K562 (cell line): ENCODE results near the gene ZSCAN26. TPM values are rescaled to one million over a fixed set of nuclear protein-coding genes. Genes with fewer than 3 reads are reported as not detected.
A peak's percentile ranks its signal among the peaks of the same experiment; 100 is the strongest.

Experiments used
- CREM ChIP-seq: IDR thresholded peaks from 2 replicates; pipeline ENCODE4 v1.6.1; 2014; ENCODE audit warnings: antibody characterized with exemption, low read depth
- MBD2 ChIP-seq: sonication (generic); IDR thresholded peaks from 2 replicates; pipeline ENCODE4 v1.6.1; 2016; ENCODE audit warnings: low read depth, borderline replicate concordance
- MEF2D ChIP-seq: conservative IDR thresholded peaks from 2 replicates; pipeline ENCODE4 v1.6.1; 2016; ENCODE audit warnings: low read depth, missing genetic modification characterization, missing compliant biosample characterization
- NFRKB ChIP-seq: fragments of 450-650 bp; IDR thresholded peaks from 2 replicates; pipeline ENCODE4 v1.6.1; 2016; ENCODE audit warnings: low read depth
- PPARD ChIP-seq: fragments of 250-450 bp; sonication (Bioruptor Pico); IDR thresholded peaks from 2 replicates; pipeline ENCODE4 v1.8.0; 2022; ENCODE audit warnings: inconsistent platforms, mild to moderate bottlenecking, moderate library complexity
- REST ChIP-seq, 2 experiments: fragments of 450-650 bp; formaldehyde crosslinking in 1 of 2; IDR thresholded peaks; 2 replicates each; pipeline versions ENCODE4 v1.4.0 to v1.6.1; 2014 to 2020; ENCODE audit warnings: mild to moderate bottlenecking in 2 of 2, borderline replicate concordance in 1 of 2, low read depth in 1 of 2
- SRSF1 ChIP-seq: fragments of 200-400 bp; formaldehyde crosslinking; IDR thresholded peaks from 2 replicates; pipeline ENCODE4 v1.6.1; 2017; ENCODE audit warnings: mild to moderate bottlenecking, low read depth, low read length, moderate library complexity
- THRAP3 ChIP-seq: fragments of 450-650 bp; IDR thresholded peaks from 2 replicates; pipeline ENCODE4 v1.6.1; 2016; ENCODE audit warnings: mild to moderate bottlenecking, inconsistent platforms, borderline replicate concordance
- ZNF311 ChIP-seq: fragments of 250-450 bp; sonication (Bioruptor Pico); IDR thresholded peaks from 2 replicates; pipeline ENCODE4 v1.4.0; 2020; ENCODE audit warnings: mild to moderate bottlenecking, moderate library complexity
- polyA plus RNA-seq, 8 experiments: library from polyadenylated mRNA; depleted of rRNA in 4 of 8; stranded (reverse) in 5 of 8; unstranded in 3 of 8; fragments of >200 nt; fragmentation: Nextera tagmentation in 2 of 8; fragmentation: Illumina TruSeq in 1 of 8; extraction: Ambion mirVana in 2 of 8; extraction: Trizol in 1 of 8; gene quantifications; 2 replicates each; pipeline versions ENCODE4 v1.2.1 to v1.2.3, GENCODE V29; 2011 to 2014; ENCODE audit warnings: inconsistent platforms in 1 of 8, missing spikeins in 1 of 8
- total RNA-seq, 7 experiments: library from RNA; depleted of rRNA in 6 of 7; stranded (reverse); fragments of >200 nt in 6 of 7; fragmentation: Illumina TruSeq in 2 of 7; extraction: Trizol in 2 of 7; gene quantifications; 2 replicates each; pipeline versions ENCODE4 v1.2.1 to v1.2.3, GENCODE V29; 2011 to 2021; ENCODE audit warnings: low replicate concordance in 1 of 7
- TF ChIP-seq, protein P1 (sequence below): conservative IDR thresholded peaks from 2 replicates; pipeline ENCODE4 v1.6.1; 2011; ENCODE audit warnings: low read depth, mild to moderate bottlenecking, low read length; ENCODE audit not compliant: control insufficient read depth
- TF ChIP-seq, protein P2 (sequence below), 2 experiments: fragments of 450-650 bp in 1 of 2; sonication (generic) in 1 of 2; formaldehyde crosslinking; conservative IDR thresholded peaks; 2 replicates each; pipeline versions ENCODE4 v1.4.0 to v1.8.1; 2020 to 2022; ENCODE audit warnings: mild to moderate bottlenecking in 1 of 2, missing genetic modification reagents in 1 of 2
- TF ChIP-seq, protein P3 (sequence below): fragments of 450-650 bp; IDR thresholded peaks from 2 replicates; pipeline ENCODE4 v1.6.1; 2016; ENCODE audit warnings: low read depth, mild to moderate bottlenecking, moderate library complexity
- TF ChIP-seq, protein P4 (sequence below): fragments of 450-650 bp; formaldehyde crosslinking; IDR thresholded peaks from 2 replicates; pipeline ENCODE4 v1.4.0; 2020; ENCODE audit warnings: mild to moderate bottlenecking, moderate library complexity

ZSCAN26 gene
- total and polyA plus RNA-seq, 9 of the 15 experiments (the other 6 are each of a cell fraction or from before 2014, with no cell fraction given) = 5.9 to 14.2 (median 10.5) TPM

DNA sequence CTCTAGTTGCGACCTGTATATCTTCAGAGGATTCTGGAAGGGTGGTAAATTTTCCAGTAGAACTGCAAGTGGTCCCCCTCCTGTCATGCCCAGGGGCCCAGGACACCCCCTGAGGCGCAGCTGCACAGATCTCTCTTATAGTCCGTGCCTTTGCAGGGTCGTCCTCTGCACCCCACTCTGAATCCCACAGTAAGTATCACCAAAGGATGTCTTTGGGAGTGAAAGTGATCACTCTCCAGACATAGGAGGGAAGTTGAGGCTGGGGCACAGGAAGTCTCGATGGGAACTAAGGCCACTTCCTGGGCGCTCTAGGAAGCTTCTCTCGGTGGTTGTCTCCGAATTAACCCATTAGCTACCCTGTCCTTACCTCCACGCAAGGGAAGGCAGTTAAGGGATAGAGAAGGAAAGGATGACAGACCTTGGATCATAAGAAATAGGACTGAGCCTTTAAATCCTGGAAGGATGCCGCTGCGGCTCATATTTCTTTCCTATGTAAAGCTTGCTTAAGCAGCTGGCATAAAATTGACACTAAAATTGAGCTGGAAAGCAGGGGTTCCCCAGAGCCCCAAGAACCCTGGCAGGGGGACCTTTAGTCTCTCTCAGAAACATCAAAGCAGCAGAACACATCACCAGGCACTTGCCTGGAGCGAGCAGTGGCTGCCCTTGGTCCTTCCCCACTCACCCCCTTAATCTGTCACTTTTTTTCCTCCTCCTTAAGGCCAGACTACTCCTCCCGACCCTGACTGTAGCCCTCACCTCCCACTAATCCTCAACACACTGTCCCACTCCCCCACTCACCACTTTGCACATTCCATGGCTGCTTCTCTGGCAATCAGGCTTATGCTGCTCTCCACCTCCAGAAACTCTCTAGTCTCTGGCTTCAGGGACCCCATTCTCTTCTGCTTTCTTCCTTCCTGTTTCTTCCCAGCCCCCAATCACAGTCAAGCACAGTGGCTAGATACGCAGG, 14.7 kb upstream of the ZSCAN26 start, which contains the start of gene ZKSCAN4 (continued):
- no peak for TF ChIP-seq MEF2D (tag)
- TF ChIP-seq NFRKB = peak; percentile 89
- TF ChIP-seq, protein P1, sequence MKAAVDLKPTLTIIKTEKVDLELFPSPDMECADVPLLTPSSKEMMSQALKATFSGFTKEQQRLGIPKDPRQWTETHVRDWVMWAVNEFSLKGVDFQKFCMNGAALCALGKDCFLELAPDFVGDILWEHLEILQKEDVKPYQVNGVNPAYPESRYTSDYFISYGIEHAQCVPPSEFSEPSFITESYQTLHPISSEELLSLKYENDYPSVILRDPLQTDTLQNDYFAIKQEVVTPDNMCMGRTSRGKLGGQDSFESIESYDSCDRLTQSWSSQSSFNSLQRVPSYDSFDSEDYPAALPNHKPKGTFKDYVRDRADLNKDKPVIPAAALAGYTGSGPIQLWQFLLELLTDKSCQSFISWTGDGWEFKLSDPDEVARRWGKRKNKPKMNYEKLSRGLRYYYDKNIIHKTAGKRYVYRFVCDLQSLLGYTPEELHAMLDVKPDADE = no peak
- TF ChIP-seq CREM = peak; percentile 76
- TF ChIP-seq, protein P2, sequence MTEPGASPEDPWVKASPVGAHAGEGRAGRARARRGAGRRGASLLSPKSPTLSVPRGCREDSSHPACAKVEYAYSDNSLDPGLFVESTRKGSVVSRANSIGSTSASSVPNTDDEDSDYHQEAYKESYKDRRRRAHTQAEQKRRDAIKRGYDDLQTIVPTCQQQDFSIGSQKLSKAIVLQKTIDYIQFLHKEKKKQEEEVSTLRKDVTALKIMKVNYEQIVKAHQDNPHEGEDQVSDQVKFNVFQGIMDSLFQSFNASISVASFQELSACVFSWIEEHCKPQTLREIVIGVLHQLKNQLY (CRISPR knock-in tag; conservative IDR thresholded peaks at IDR 0.05) = 0 out of 4 replicates have a peak, but pooled peaks of 1 of the 2 experiments have one; percentile 46
- TF ChIP-seq, protein P3, sequence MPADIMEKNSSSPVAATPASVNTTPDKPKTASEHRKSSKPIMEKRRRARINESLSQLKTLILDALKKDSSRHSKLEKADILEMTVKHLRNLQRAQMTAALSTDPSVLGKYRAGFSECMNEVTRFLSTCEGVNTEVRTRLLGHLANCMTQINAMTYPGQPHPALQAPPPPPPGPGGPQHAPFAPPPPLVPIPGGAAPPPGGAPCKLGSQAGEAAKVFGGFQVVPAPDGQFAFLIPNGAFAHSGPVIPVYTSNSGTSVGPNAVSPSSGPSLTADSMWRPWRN = no peak; the same call in 1 of the 2 replicates
- TF ChIP-seq, protein P4, sequence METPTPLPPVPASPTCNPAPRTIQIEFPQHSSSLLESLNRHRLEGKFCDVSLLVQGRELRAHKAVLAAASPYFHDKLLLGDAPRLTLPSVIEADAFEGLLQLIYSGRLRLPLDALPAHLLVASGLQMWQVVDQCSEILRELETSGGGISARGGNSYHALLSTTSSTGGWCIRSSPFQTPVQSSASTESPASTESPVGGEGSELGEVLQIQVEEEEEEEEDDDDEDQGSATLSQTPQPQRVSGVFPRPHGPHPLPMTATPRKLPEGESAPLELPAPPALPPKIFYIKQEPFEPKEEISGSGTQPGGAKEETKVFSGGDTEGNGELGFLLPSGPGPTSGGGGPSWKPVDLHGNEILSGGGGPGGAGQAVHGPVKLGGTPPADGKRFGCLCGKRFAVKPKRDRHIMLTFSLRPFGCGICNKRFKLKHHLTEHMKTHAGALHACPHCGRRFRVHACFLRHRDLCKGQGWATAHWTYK = peak; percentile 67; the same call in 1 of the 2 replicates
- peak; percentile 10; the same call in 1 of the 2 replicates for TF ChIP-seq REST (IDR thresholded peaks at IDR 0.05; ENCODE audit: borderline replicate concordance)
- no peak for TF ChIP-seq REST (CRISPR knock-in tag; IDR thresholded peaks at IDR 0.05; ENCODE audit: low read depth)
- peak; percentile 83; the same call in 1 of the 2 replicates for TF ChIP-seq THRAP3
- no peak for TF ChIP-seq ZNF311 (CRISPR knock-in tag)
- TF ChIP-seq MBD2 = 0 out of 2 replicates have a peak, but pooled peaks have one; percentile 23
- TF ChIP-seq PPARD (CRISPR knock-in tag) = no peak
- TF ChIP-seq SRSF1 = no peak
